ENCODE measurements around the gene PAQR7.

Gene PAQR7, protein sequence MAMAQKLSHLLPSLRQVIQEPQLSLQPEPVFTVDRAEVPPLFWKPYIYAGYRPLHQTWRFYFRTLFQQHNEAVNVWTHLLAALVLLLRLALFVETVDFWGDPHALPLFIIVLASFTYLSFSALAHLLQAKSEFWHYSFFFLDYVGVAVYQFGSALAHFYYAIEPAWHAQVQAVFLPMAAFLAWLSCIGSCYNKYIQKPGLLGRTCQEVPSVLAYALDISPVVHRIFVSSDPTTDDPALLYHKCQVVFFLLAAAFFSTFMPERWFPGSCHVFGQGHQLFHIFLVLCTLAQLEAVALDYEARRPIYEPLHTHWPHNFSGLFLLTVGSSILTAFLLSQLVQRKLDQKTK

DNA sequence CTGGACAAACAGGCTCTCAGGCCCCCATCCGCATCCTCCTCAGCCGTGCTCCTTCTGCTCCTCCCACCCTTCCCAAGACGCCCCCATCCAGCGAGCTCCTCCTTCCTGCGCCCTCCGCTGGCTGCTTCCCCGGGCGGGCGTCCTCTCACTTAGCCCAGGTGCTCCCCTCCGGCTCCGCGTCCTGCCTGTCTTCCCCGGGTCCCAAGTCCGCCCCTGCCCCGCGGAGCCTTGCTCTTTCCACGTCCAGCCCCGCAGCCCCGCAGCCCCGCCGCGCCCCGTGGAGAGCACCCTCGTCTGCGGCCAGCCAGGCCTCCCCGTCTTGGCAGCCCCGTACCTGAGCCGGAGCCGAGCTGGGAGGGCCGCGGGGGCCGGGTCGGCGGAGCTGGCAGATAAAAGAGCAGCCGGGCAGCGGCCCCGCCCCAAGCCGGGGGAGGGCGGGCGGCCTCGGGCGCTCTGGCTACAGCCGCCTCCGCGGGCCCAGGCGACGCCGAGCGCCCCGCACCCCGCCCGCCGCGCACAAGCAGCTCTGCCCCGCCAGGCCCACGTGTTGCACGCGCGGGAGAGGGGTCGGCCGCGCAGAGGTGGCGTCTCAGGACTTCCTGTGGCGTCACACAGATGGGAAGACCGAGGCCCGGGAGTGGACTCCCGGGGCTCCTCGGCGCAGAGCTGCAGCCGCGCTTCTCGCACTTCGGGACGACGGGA is at the start of gene PAQR7:
Gene PAQR7, minus strand, starts transcription at position 555 of the 702 bp plus-strand sequence. CDS start 11,869 bp downstream, outside the sequence.
- DNase-seq: peak; percentile 83

DNA sequence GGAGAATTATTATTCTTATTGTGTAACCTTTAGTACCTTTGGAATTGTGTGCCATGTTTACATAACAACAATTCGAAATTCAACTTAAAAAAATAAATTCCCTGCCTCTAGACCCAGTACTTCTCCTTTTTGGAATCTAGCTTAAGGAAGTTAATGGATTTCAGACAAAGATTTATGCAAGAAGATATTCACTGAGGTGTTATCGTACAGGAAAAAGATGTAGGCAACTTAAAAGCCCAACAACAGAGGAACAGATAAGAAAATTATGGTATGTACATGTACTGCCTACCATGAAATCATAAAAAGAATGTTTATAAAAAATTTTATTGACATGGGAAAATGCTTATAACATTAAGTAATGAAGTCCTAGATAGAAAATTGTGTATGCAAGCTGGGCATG is 48.9 kb upstream of the PAQR7 start:
- no peak for DNase-seq

DNA sequence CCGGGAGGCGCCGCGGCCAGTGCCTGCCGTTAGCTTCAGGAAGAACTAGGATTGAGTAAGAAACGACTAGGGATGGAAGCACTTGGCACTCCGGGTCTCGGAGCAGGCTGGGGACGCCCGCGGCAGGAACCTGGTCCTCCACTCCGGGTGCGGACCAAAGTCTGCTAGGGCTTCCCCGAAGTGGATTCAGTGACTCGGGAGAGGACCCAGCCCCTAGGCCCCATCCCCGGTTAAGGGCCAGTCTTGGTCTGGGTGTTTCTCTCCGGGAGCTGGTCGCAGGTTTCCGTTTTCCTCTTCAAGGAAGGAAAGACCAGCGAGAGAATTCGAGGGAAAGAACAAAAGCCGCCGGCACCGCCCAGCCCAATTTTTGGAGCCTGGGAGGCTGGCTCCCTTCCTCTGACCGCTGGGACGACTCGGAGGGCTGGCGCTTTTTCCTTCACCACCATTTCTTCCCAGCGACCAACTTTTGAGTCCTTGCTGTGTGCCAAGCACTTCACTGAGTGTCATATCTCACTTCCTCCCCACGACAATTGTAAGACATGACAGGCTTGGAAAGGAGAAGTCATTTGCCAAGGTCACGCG is 47.6 kb upstream of the PAQR7 start:
- DNase-seq: peak; percentile 47

GRCh38 chr1:25922056-25922970 is 46.8 kb upstream of the PAQR7 start:
- peak; percentile 77 for DNase-seq

- no peak for DNase-seq
Observed at GRCh38 chr1:25918615-25919014, 43.1 kb upstream of the PAQR7 start.

GRCh38 chr1:25917996-25918395 is 42.5 kb upstream of the PAQR7 start:
- DNase-seq: no peak

GRCh38 chr1:25916460-25916859 is 41.0 kb upstream of the PAQR7 start:
- DNase-seq: no peak

DNA sequence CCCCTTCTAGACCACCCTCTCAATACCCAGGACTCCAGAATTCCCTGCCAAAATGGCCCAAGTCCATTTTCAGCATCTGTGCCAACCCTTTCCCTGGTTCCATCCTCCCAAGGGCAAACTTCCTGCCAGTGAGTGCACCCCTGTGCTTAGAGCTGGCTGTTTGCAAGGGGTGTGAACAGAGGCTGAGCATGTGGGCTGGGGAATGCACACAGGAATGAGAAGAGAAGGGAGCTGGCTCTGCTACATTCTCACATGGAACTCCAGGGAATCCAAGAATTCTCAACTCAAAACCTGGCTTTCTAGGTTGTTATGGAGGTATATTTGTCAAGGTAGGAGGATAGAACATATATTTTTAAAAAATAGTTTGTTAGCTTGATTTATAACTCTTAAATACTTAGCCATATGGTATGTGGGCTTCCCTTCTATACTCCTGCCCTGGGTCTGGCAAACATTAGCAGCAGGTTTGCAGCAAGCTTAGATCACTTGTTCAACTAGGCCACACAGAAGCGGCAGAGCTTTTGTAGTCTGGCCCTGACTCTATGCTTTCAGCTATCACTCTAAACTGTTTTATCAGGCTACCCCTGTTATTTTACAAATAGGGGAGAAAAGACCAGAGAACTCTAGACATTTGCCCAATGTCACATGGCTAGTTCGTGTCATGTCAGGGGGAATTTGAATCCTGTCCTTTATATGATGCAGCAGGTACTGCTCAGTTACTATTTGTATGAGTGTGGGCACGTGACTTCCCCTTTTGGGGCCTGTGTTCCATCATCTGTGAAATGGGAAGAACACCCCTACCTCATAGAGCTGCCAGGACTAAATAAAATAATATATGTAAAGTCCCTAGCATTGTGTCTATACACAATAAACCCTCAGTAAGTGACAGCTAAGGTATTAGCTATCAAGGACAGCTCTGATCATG is 38.8 kb upstream of the PAQR7 start:
- no peak for DNase-seq

DNA sequence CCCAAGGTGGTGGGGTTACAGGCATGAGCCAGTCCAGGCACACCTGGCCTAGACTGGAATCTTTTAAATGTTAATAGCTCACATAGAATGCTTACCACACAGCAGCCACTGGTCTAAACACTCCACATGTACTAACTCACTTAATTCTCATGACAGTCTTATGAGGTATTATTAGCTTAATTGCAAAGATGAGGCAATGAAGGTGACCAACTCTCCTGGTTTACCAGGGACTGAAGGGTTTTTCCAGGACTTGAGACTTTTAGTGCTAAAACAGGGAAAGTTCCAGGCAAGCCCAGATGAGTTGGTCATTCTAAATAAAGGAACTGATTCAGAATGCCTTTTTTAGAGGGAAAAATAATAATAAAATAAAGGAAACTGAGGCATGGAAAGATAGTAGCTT is 37.7 kb upstream of the PAQR7 start:
- DNase-seq: no peak

DNA sequence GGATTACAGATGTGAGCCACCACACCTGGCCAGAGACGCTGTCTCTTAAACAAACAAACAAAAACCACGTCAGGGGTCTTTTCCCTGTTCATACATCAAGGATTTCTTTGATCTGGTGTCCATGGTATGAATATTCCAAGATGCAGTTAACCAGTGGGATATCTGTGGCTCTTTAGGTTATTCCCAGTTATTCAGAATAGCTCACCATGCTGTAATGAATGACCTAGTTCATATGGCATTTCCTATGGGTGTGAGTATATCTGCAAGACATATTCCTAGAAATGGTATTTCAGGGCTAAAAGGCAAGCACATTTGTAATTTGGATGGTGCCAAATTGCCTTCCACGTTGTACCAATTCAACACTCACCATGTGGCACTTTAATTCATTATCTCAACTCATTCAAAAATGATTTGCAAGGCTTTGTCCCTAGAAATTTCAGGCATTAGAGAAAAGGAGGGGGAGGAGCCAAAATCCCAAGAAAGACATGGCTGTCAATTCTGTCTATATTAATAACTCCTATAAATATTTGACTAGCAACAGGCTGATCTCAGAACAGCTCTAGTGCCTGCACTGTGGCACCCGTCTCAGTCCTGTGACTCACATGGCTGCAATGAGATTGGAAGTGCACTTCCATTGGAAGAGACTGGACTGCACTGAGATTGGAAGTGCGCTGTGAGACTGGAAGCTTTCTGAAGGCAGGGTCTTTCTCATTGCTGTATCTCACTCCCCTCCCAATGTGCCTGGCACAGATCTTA is 36.7 kb upstream of the PAQR7 start:
- no peak for DNase-seq

DNA sequence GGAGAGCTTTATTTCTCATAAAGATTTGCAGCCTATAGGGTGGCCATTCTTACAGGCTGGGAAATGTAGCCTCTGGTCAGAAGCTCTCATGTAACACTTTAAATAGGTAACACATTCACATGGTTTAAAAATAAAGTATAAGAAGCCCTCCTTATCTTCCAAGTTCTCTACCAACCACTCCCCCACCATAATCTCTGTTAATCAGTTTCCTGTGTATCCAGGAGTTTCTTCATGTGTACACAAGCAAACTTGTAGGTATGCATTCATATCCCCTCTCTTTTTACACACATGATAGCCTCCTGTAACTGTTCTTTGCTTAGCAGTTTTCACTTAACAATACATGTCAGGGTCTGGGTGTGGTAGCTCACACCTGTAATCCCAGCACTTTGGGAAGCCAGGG is 35.7 kb upstream of the PAQR7 start:
- DNase-seq: no peak

GRCh38 chr1:25909040-25909439 is 33.5 kb upstream of the PAQR7 start:
- DNase-seq: no peak

- DNase-seq: no peak
Observed at GRCh38 chr1:25908161-25908560, 32.7 kb upstream of the PAQR7 start.

GRCh38 chr1:25907601-25908000 is 32.1 kb upstream of the PAQR7 start:
- DNase-seq: no peak

- DNase-seq: peak; percentile 62
Observed at GRCh38 chr1:25906644-25907300, 31.3 kb upstream of the PAQR7 start.

DNA sequence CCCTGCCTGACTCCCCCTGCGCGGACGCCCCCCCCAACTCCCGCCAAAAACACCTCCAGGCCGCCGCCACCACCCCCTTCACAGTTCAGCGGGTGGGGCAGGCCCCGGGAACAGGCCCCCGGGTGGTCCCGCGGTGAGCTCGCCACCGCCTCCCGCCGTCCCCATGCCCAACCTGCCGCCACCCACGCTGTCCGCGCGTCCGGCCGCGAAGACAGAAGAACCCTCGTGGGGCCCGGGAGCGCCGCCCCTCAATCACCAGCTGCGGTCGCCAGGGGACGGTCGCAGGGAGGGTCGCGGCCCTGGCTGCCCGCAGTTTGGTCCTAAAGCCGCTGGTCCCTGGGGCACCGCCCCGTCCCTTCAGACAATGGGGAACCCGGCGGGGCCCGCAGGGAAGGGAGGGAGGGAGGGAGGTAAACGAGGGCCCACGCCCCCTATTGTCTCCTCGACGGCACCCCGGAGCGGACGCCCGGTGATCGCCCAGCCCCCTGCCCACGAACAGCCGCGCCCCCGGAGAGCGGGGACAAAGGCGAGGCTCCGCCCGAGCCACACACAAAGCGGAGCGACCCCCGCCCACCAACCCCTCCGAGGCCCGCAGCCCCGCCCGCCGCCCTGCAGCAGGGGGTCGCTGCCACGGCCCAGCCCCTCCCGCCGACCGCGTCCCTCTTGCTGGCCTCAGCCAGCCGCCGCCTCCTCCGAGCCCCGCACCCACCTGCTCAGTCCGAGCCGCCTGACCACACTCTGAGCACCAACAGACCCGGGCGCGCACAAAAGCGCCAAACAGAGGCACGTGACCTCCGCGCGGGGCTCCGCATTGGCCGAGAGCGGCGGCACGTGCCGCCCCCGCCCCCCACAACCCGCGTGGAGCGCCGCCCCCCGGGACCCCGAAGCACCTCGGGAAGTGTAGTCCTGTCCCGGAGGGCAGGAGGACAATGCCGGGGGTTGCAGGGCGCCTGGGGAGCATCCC is 30.5 kb upstream of the PAQR7 start, which contains the start of gene STMN1:
Gene STMN1, minus strand, starts transcription at position 740 of the 964 bp plus-strand sequence. CDS start 1,743 bp downstream, outside the sequence.
- DNase-seq: peak; percentile 98

- DNase-seq: peak; percentile 89
Observed at GRCh38 chr1:25904943-25905679, 29.6 kb upstream of the PAQR7 start.

DNA sequence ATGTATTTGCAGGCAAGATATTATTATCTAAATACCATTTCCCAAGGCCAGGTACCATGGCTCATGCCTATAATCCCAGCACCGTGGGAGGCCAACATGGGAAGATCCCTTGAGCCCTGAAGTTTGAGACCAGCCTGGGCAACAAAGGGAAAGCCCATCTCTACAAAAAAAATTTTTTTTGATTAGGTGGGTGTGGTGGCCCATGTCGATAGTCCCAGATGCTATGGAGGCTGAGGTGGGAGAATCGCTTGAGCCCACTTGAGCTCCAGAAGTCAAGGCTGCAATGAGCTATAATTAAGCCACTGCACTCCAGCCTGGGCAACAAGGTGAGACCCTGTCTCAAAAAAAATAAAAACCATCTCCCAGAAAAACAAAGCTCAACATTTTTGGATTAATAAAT is 28.5 kb upstream of the PAQR7 start:
- no peak for DNase-seq
